Motor neuron (in vitro differentiated cells): ENCODE results near the gene HMHB1. TPM values are rescaled to one million over a fixed set of nuclear protein-coding genes. Genes with fewer than 3 reads are reported as not detected.

Experiments
- ATAC-seq, 8 experiments: fragments of 200-7000 bp; cut with Tn5 transposase; replicated peaks in 6 of 8; 2 replicates each; pipeline ENCODE4 v1.8.0; 2021; ENCODE audit warnings: mild to moderate bottlenecking in 8 of 8, moderate library complexity in 8 of 8
- H3K27ac ChIP-seq, 2 donors: fragments of 250-450 bp; sonication (Bioruptor Pico); 2 replicates each; pipeline ENCODE4 v1.9.0; 2021; ENCODE audit warnings: antibody characterized with exemption in 2 of 2, mild to moderate bottlenecking in 2 of 2, moderate library complexity in 1 of 2
- H3K4me1 ChIP-seq, 2 donors: fragments of 250-450 bp; sonication (Bioruptor Pico); replicated peaks in 1 of 2; 2 replicates each; pipeline ENCODE4 v1.6.1; 2021; ENCODE audit warnings: antibody characterized with exemption in 2 of 2, mild to moderate bottlenecking in 2 of 2, moderate library complexity in 1 of 2
- H3K4me3 ChIP-seq, 5 donors: fragments of 250-450 bp; sonication (Bioruptor Pico); 2 replicates each; pipeline ENCODE4 v1.9.0; 2021; ENCODE audit warnings: antibody characterized with exemption in 5 of 5, mild to moderate bottlenecking in 5 of 5, moderate library complexity in 4 of 5
- WGBS, 10 experiments: fragments of 450-650 bp; shearing (Covaris generic); methylation state at CpG; one replicate each; pipeline ENCODE4 v1.0.0; 2022; 5-methylcytosine and 5-hydroxymethylcytosine counted together
- in situ Hi-C, 9 experiments: fragments of 400-800 bp; cut with MboI; loops; one replicate each; pipeline ENCODE4 v1.15.0; 2021; ENCODE audit warnings: low sequenced_read_pairs in 9 of 9, low pct_unique_long_range_greater_than_20kb in 2 of 9; ENCODE audit not compliant: unreplicated experiment in 9 of 9
- total RNA-seq, 8 experiments: library from RNA; unstranded; fragments of 300-600 nt; gene quantifications; 2 replicates each; pipeline versions ENCODE4 v1.2.3 to v1.2.4, GENCODE V29; 2022

Gene HMHB1
- total RNA-seq, 8 experiments from 2014 or later: not detected

DNA sequence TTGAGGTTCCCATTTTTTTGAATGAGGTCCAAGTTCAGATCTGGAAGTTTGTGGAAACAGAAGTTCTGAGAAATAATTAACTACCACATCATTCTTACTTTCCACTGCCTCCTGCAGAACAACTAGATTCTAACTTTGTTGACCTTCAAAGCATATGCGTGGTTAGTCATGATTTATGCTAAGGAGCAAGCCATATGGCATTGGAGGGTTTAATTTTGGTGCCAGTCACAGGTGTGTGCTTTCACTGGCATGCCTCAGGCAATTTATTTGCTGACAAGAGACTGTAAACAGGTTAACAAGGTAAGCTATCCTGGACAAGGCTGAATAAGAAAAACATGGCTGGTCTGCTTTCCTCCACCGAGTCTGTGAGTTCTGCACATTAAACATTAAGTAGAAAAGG, 31.5 kb downstream of the HMHB1 start:
- H3K4me1 ChIP-seq: peaks cover 2 to 4% of the 10 kb centered on the region in 2 donors
- H3K4me3 ChIP-seq: no peak overlapping the region
- no peak overlapping the region for H3K27ac ChIP-seq
- in situ Hi-C loops: loop anchor here in 2 of 9 experiments (25.0 kb wide), 2 partner anchors 119 to 831 kb away; no protein-coding TSS in a partner anchor
- ATAC-seq: no peak
- WGBS, 10 experiments: 44 to 100% (median 80%) methylated on average over 1 to 2 of the region's 2 CpGs; no CpG with 5 or more reads in 4 of the 10 experiments

DNA sequence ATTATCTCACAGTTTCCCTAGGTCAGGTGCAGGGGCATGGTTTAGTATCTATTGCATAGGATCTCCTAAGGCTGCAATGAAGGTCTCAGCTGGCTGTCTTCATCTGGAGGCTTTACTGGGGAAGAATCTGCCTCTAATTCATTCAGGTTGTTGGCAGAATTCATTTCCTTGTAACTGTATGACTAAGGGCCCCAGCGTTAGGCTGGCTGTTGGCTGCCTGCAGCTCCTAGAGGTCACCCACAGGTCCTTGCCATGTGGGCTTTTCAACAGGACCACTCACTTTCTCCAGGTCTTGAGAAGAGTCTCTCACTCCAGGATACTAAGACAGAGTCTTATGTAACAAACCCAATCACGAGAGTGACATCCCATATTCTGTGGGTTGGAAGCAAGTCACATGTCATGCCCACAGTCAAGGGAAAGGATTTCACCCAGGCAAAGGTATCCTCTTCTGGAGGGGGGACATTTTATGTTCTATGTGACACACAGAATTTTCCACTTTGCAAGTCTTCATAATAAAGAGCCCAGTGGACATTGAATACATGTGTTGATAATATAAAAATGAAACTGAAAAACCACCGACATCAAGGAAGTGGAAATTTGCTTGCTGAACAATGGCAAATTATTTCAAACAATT, 38.2 kb downstream of the HMHB1 start:
- Histone ChIP-seq H3K27ac (no peak overlapping the region), H3K4me1 (no peaks in the 10 kb centered on the region), H3K4me3 (no peak overlapping the region)
- 0 to 100% (median 85%) methylated on average over 1 to 3 of the region's 3 CpGs; no CpG with 5 or more reads in 2 of the 10 experiments for WGBS, 10 experiments
- peak in 1 of 8 experiments; percentile 41 for ATAC-seq
- in situ Hi-C loops: no loop called here

DNA sequence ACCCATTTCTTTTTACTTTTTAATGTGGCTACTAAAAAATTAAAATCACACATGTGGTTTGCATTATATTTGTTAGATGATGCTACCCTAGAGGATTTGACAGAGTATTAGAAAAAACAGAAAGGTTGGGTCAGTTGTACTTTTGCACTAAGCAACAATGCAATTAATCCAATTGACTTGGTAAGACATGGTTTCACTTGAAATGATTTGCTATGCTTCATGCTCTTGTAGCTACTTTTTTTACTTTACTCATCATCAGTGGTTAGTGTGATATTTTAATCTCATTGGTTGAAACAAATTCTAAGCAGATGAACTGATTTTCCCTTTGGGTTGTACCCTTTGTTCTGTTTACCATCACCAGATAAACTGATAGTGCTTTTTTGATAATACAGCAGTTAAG, 39.4 kb downstream of the HMHB1 start:
- no peak for ATAC-seq
- no peak overlapping the region for H3K4me3 ChIP-seq
- in situ Hi-C loops: no loop called here
- no peak overlapping the region for H3K27ac ChIP-seq
- no peaks in the 10 kb centered on the region for H3K4me1 ChIP-seq

DNA sequence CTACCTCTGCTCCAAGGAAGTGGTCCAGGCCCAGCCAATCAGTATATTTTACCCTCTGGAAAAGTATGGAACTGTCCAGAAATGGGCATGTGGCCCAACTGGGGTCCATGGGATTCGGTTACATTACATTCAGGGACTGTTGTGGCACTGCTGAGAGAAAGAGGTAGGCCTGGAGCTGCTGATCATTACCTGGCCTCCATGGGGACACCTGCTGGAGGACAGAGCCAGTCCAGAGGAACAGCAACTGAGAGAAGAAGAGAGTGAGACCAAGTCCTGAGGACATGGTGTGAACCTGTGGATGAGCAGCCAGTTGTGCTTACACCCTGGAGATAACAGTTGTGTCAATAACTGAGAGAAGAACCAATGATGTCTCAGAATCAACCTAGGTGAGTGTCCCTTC, 48.2 kb downstream of the HMHB1 start:
- Histone ChIP-seq H3K27ac (no peak overlapping the region), H3K4me1 (peaks cover 3 to 4% of the 10 kb centered on the region in 2 donors), H3K4me3 (no peak overlapping the region)
- in situ Hi-C loops: no loop called here
- 0 to 100% (median 80%) methylated on average over 1 of the region's 1 CpG; no CpG with 5 or more reads in 6 of the 10 experiments for WGBS, 10 experiments
- ATAC-seq: no peak

DNA sequence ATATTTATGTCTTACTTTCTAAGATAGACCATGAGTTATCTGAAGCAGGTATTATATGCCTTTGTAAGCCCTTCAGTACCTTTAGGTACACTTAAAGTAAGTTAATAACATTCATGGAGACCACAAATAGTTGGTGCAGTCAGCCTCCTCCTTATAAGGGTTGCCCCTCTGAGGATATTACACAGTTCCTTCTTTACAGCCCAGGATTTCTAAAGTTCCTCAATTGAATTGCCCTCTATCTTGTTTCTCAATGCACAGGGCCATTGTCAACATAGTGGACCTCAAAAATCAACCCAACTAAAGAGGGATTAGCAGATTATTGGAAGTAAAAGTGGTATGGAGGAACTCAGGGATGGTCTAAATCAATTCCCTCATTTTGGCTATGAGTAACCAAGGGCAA, 50.3 kb downstream of the HMHB1 start:
- no peak for ATAC-seq
- in situ Hi-C loops: no loop called here
- no peak overlapping the region for H3K4me3 ChIP-seq

DNA sequence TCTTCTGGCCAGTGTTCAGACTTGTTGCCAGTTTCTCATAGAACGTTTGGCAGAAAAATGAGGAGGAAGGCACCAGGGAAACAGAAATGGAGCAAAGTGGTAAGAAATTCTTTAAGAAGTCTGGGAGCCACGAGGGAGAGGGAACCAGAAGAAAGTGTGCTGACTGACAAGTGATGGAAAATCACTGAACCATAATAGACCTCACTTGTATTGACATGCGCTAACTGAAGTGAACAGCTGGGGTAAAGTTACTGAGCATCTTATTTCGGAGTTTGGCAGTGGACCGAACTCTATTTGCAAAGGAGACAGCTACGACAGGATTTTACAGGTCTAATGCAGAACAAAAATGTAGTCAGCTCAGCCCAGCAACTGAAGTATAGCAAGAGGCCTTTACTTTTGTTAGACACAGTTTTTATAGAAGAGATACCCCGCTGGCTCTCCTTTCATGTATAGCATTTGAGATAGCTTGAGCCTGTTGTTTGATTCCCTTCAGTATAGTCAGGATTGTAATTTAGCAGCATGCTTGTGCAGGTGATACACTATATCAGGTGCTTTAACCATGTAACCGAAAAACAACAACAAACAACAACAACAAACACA, 53.6 kb downstream of the HMHB1 start:
- H3K27ac ChIP-seq: no peak overlapping the region
- peaks cover 3 to 4% of the 10 kb centered on the region in 2 donors for H3K4me1 ChIP-seq
- peak in 1 of 8 experiments; percentile 29 for ATAC-seq
- H3K4me3 ChIP-seq: no peak overlapping the region
- 25 to 70% (median 55%) methylated on average over 1 to 8 of the region's 8 CpGs for WGBS, 10 experiments
- in situ Hi-C loops: no loop called here

More for the DNA sequence above, 50.3 kb downstream of the HMHB1 start:
- H3K27ac ChIP-seq: no peak overlapping the region
- H3K4me1 ChIP-seq: peaks cover 3 to 4% of the 10 kb centered on the region in 2 donors
